GM18511 (cell line): ENCODE data around the gene PGLYRP2.
"Not testable (repeated sequence)": the region's sequence is repeated elsewhere in the genome, so short reads cannot be mapped to it uniquely, and the experiment has no call there.

ENCODE experiments used
- ATAC-seq: cut with Tn5 transposase; IDR thresholded peaks from one replicate; pipeline ENCODE4 v1.9.1; 2021; ENCODE audit warnings: mild to moderate bottlenecking, moderate library complexity; ENCODE audit not compliant: unreplicated experiment

PGLYRP2 gene

GRCh38 chr19:15479391-15480345, at the start of gene PGLYRP2:
Gene PGLYRP2, minus strand, starts transcription at chr19:15479501. Its CDS starts 130 bp downstream, at chr19:15479371.
- ATAC-seq = no peak

DNA sequence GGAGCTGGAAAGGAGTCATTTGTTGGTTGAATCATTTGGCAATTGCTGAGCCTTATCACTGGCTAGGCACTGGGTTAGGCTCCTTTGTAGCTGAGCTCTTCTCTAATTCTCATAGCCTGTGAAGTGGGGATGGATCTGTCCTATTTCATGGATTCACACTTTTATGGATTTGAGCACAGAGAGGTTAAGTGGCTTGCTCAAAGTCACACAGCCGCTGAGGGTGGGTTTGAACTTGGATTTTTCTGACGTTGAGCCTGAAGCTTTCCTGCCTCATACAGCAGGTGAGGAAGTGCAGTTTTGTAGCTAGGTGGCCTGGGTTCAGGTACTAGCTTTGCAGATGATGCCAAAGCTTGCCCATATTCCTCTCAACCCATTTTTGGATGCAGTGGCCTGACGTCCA, 48.4 kb upstream of the PGLYRP2 start:
- no peak for ATAC-seq

- ATAC-seq = no peak
Observed at GRCh38 chr19:15526408-15526807, 47.1 kb upstream of the PGLYRP2 start.

DNA sequence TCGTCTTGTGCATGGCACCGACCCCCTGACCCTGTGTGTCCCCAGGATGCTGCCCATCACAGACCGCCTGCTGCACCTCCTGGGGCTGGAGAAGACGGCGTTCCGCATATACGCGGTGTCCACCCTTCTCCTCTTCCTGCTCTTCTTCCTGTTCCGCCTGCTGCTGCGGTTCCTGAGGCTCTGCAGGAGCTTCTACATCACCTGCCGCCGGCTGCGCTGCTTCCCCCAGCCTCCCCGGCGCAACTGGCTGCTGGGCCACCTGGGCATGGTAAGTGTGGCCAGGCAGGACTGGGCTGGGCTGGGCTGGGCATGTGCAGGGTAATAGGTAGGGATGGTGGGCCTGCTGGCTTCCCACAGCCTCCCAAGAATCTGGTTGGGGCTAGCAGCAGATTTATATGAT, 46.0 kb upstream of the PGLYRP2 start:
- ATAC-seq = no peak

DNA sequence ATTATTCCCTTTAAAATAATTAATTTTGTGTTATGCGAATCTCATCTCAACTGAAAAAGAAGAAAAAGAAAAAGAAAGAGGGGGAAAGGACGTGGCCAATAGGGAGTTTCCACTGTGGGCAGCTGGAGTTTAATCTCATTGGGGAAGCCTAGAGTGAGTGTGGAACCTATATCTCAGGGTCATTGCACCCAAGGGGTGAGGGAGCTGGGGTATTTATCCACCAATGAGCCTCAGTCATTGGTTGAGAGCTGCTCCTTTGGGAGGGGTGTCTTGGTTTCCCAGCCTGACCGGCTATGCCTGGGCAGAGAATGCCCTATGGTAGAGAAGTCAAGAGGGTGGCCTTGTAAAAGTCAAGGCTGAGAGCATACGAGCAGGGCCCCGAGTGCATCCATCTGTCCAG, 45.5 kb upstream of the PGLYRP2 start:
- ATAC-seq = no peak

DNA sequence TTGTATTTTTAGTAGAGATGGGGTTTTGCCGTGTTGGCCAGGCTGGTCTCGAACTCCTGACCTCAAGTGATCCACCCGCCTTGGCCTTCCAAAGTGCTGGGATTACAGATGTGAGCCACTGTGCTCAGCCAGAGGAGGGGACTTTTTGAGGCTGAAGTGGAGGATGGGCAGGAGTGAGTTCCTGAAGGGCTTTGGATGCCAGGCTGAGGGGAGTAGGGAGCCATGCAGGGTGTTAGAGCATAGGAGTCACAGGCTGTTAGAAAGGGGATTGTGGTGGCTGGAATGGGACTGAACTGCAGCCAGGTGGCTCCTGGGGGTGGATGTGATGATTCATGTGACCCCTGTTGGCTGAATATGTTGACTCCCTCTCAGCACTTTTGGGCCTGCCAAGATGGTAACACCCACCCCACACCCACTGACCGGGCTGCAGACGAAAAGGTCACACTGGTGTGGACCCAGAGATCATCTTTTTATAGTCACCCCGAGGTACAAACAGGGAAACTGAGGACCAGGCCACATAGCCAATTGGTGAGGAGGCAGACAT, 40.2 kb upstream of the PGLYRP2 start:
- ATAC-seq = no peak

- ATAC-seq = no peak
Observed at GRCh38 chr19:15517778-15518177, 38.5 kb upstream of the PGLYRP2 start.

DNA sequence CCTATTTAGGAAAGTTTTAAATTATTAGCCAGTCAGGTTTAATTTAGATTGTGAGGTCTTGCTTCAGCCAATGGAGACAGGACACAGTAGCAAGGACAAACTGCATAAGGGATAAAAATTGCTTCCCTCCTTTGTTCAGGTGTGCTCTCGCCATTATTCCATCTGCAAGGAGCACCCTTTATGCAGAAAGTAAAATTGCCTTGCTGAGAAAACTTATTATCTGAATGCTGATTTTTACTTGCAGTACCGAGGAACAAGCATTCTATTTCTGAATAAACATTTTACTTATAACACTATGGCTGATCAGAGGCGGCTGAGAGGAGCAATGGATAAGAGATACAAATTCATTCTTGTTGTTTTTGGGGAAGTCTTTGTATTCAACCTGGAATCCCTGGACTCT, 37.1 kb upstream of the PGLYRP2 start:
- no peak for ATAC-seq

GRCh38 chr19:15515227-15515625, 35.9 kb upstream of the PGLYRP2 start:
- not testable (repeated sequence) for ATAC-seq

GRCh38 chr19:15511671-15512424, 32.5 kb upstream of the PGLYRP2 start:
- ATAC-seq = no peak

DNA sequence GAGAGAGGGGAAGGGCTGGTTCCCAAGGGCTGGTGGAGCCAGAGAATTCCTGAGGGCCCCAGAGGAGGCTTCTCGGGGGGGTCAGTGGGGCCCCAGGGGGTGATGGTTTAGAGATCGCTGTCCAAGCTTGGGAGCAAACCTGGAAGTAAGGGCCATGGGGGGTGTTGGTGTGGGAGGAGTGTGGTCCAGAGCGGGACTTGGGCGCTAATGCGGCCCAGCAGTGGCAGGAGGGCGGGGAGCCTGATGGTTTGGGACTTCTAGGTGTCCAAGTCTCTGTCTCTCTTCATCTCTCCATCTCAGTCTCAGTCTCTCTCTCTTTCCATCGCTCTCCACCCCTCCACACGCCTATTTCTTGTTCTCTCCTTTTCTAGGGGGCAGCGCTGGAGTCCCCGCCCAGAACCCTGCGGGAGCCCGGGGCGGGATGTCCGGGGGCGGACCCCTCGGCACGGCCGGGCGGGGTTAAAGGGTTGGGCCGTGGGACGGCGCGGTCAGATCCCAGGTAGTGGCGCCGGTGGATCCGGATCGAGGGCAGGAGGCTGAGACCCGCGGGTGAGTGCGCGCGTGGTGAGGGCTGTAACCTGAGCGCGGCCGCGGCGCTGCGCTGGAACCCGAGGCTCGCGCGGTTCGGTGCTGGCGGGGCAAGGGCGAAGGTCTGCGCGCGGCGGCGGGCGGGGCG, 28.9 kb upstream of the PGLYRP2 start, which contains the start of gene CYP4F22:
CYP4F22 (plus strand) TSS at position 491 of the 676 bp plus-strand sequence. CDS start 16,812 bp downstream, outside the sequence.
- no peak for ATAC-seq

- ATAC-seq = no peak
Observed at GRCh38 chr19:15507068-15508034, 28.1 kb upstream of the PGLYRP2 start.

- ATAC-seq = no peak
Observed at GRCh38 chr19:15506074-15506571, 26.8 kb upstream of the PGLYRP2 start.

DNA sequence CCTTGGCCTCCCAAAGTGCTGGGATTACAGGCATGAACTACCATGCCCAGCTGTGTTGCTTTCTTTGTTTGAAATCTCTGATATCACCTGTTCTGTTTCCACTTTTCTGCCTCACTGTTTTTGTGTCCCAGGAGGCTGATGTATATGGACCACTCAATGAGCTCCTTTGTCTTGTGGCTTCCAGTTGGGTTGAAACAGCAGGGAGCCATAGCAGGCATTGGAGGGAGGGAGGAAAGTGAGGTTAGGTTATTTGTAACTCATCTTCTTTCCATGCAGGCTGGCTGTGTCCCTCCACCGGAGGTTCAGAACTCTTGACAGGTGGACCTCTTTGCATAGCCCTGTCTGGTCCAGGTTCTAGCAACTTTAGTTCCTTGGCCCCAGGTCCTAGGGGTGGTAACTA, 23.0 kb upstream of the PGLYRP2 start:
- no peak for ATAC-seq

GRCh38 chr19:15501596-15501995, 22.3 kb upstream of the PGLYRP2 start:
- ATAC-seq = no peak

GRCh38 chr19:15498910-15499309, 19.6 kb upstream of the PGLYRP2 start:
- ATAC-seq = no peak

DNA sequence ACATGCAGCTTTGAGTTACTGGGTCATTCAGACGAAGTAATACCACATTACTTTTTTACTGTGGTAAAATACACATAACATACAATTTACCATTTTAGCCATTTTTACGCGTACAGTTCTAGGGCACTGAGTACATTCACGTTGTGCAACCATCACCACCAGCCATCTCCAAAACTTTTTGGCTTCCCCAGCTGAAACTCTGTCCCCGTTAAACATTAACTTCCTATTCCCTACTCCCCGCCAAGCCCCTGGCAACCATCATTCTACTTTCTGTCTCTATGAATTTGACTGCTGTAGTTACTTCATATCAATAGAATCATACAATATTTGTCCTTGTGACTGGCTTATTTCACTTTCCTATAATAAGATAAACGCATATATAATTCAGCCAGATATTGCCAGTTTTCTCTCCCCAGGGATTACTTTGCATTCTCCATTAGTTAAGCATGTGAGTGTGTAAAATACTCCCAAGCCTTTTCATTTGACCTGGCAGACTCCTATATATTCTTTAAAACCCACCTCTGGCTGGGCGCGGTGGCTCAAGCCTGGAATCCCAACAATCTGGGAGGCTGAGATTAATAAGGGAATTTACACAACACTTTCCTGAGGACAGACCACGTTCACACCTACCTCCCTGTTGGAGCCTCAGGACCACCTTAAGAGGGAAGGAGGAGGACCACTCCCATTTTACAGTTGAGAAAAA, 19.0 kb upstream of the PGLYRP2 start:
- no peak for ATAC-seq

DNA sequence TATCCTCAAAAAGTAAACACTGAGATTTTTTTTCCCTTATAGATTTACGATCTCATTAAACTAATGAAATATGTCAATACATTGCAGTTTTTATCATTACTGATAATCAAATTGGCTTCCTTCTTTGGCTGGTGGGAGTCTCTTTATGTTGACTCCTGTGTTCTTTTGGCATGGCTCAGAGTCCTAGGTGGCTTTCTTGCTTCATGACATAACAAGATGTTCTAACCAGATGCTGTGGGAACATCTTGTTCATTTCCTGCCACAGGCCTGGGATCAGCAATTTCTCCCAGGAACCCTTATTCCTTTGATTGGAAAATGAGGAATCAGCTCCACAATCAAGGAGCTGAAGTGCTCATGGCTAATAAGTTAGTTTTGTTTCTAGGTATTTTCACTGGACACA, 15.8 kb upstream of the PGLYRP2 start:
- ATAC-seq = no peak
